ENCODE results near the gene NPC1.

NPC1 gene

GRCh38 chr18:23537274-23537673 is 49.0 kb downstream of the NPC1 start:
- DNase-seq (ENCODE audit: low read depth) = no peak
- TF ChIP-seq, protein P1, sequence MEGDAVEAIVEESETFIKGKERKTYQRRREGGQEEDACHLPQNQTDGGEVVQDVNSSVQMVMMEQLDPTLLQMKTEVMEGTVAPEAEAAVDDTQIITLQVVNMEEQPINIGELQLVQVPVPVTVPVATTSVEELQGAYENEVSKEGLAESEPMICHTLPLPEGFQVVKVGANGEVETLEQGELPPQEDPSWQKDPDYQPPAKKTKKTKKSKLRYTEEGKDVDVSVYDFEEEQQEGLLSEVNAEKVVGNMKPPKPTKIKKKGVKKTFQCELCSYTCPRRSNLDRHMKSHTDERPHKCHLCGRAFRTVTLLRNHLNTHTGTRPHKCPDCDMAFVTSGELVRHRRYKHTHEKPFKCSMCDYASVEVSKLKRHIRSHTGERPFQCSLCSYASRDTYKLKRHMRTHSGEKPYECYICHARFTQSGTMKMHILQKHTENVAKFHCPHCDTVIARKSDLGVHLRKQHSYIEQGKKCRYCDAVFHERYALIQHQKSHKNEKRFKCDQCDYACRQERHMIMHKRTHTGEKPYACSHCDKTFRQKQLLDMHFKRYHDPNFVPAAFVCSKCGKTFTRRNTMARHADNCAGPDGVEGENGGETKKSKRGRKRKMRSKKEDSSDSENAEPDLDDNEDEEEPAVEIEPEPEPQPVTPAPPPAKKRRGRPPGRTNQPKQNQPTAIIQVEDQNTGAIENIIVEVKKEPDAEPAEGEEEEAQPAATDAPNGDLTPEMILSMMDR (IDR thresholded peaks at IDR 0.05; ENCODE audit: insufficient read depth, low read depth, low read length, missing control alignments) = no peak
- no peak overlapping the region for H3K4me3 ChIP-seq (ENCODE audit: low read length)

DNA sequence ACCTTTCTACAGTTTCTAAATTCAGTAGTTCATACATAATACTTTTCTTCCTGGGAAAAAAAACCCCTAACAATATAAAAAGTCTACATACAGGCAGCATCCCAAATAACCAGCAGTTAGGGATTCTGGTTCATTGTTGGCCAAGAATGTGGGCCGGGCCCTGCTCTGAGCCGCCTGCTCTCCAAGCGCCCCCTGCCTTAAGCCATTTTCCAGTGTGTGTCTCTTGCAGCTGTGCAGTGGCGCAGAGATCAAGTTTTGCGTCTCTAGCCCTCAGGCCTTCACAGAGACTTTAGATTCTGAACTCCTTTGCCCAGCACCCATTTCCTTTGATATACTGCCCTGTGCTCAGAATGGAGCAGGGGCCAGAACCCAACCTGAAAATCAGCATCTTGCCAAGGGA is 50.1 kb downstream of the NPC1 start:
- DNase-seq (ENCODE audit: low read depth) = no peak
- no peak overlapping the region for H3K4me3 ChIP-seq (ENCODE audit: low read length)
- TF ChIP-seq, protein P1 (IDR thresholded peaks at IDR 0.05; ENCODE audit: insufficient read depth, low read depth, low read length, missing control alignments) = no peak

DNA sequence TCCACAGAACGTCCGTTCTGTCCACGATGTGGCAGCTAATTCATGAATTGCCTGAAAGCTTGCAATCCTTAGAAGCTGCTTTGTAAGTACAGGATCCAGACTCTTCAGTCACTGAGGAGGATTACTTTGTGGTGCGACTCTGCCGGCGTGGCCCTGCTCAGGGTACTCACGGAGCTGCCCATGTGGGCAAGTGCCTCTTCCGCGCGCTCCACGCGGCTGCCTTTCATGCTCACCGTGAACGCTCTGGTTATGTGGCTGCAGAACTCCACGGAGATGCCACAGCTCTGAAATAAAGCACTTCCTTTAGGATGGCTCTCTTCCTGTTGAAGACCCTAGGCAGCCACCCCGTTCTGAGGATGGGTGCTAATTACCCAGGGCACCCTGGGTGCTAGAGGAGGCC is 52.0 kb downstream of the NPC1 start:
- no peak overlapping the region for H3K4me3 ChIP-seq (ENCODE audit: low read length)
- TF ChIP-seq, protein P1 (IDR thresholded peaks at IDR 0.05; ENCODE audit: insufficient read depth, low read depth, low read length, missing control alignments) = no peak
- no peak for DNase-seq (ENCODE audit: low read depth)

DNA sequence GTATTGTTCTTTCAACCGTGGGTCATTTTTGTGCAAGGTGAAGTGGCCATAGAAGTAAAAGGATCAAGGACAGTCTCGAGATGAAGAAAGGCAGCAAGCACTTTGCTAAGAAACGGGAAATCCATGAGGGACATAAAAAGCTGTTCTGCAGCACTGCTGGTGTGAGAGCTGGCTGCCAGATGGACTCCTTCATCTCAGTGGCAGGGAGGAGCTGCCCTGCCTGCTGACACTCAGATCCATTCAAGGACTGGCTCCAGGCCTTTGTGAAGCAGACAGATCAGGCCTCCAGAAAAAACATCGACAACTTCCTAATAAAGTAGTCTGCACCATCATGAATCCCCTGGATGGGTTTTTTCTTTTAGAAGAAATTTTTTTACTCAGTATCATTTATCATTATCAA is 53.5 kb downstream of the NPC1 start:
- DNase-seq (ENCODE audit: low read depth) = no peak
- H3K4me3 ChIP-seq (ENCODE audit: low read length) = no peak overlapping the region
- TF ChIP-seq, protein P1 (IDR thresholded peaks at IDR 0.05; ENCODE audit: insufficient read depth, low read depth, low read length, missing control alignments) = no peak

DNA sequence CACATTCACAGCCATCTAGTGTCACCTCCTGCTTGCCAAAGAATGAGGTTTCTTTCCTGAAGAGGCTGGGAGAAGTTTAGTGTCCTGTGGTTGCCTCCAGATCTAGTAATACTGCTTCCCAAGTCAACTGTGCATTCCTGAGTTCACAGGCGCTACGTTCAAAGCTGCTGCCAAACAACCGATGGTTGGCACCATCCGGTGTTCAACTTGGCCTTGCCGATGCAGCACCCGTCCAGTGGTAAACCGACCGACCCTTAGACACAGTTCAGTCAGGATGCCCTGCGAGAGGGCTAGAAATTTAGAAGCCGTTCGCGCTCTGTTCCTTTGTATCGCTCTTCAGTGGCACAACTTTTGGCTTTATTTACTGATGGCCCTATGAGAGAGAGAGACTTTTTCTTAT is 54.4 kb downstream of the NPC1 start:
- no peak for DNase-seq (ENCODE audit: low read depth)
- no peak overlapping the region for H3K4me3 ChIP-seq (ENCODE audit: low read length)
- TF ChIP-seq, protein P1 (IDR thresholded peaks at IDR 0.05; ENCODE audit: insufficient read depth, low read depth, low read length, missing control alignments) = no peak

DNA sequence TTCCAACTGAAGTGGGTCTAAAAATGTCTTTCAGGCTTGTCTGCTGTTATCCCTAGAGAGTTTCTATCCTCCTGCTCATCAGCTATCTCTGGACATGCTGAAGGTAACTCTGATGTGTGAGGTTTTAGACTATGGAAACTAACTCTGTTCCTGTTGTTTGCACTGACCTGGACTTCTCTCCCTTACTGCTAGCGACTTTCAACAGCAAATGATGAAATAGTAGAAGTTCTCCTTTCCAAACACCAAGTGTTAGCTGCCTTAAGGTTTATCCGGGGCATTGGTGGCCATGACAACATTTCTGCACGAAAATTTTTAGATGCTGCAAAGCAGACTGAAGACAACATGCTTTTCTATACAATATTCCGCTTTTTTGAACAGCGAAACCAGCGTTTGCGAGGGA is 56.1 kb downstream of the NPC1 start:
- no peak for DNase-seq (ENCODE audit: low read depth)
- TF ChIP-seq, protein P1 (IDR thresholded peaks at IDR 0.05; ENCODE audit: insufficient read depth, low read depth, low read length, missing control alignments) = no peak
- no peak overlapping the region for H3K4me3 ChIP-seq (ENCODE audit: low read length)

DNA sequence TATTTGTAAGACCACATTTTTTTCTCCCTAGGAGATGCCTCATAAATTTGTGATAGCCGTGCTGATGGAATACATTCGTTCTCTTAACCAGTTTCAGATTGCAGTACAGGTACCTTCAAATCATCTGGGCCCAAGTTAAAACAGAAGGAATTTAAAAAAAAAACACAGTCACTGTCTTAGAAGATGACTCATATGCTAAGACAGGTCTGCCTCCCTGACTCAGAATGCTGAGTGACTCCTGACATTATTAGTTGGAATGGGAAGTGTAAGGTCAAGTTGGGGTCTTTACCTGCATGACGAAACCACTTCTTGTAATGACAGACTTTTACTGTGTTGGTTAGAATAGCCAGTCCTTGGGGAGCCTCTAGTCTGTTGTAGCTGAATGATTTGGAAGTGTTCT is 56.7 kb downstream of the NPC1 start:
- H3K4me3 ChIP-seq (ENCODE audit: low read length) = no peak overlapping the region
- TF ChIP-seq, protein P1 (IDR thresholded peaks at IDR 0.05; ENCODE audit: insufficient read depth, low read depth, low read length, missing control alignments) = no peak
- DNase-seq (ENCODE audit: low read depth) = peak; percentile 90

Data from epithelial cell of esophagus (primary cell).